ENCODE measurements around the gene CORO1C. TPM values are rescaled to one million over a fixed set of nuclear protein-coding genes. Genes with fewer than 3 reads are reported as not detected.
A peak's percentile ranks its signal among the peaks of the same experiment; 100 is the strongest.

CORO1C gene
- total and polyA plus RNA-seq, 9 of the 15 experiments (the other 6 are each of a cell fraction or from before 2014, with no cell fraction given) = 55.2 to 280 (median 150) TPM

DNA sequence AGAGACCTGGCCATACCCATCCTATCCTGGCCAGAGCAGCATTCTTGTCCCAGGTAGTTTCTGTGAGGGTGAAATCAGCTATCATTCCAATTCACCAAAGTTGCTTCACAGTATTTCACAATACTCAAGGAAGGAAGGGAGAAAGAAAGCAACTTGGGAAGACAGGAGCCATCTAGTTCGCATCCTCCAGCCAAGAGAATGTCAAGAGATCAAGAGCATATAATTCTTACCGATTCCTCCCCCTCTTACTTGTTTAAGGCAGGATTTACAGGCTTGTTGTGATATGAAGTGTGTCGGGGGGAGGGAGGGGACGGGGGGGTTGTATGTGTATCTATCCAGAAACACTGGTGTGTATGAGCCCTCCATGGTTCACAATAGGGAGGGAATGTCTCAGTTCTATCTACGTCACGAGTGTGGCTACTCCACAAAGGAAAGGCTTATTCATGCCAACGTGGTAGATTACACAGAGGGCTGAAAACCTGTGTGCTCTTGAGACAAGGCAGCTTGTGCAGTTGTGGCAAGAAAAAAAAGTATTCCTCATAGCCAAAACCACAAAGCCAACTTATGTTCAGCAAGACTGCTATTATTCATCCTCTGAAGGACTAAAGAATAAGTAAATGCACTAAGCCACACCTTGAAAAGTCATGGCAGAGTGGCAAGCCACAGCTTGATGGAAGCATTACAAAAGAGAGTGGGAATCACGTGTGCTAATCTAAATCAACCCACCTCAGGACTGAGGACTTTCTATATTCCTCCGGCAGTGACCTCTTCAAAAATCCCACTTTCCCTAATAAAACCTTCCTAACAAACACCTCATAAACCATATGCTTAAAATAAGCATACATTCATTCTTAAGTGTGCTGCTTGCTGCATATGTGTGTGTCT, 35.0 kb downstream of the CORO1C start (continued):
- TF ChIP-seq HNRNPLL (IDR thresholded peaks at IDR 0.05; ENCODE audit: low read depth, low read length, poor library complexity, severe bottlenecking) (no peak), PURB (CRISPR knock-in tag; IDR thresholded peaks at IDR 0.05; ENCODE audit: low read depth) (no peak), ZNF586 (CRISPR knock-in tag; conservative IDR thresholded peaks at IDR 0.05) (no peak), CBFA2T3 (IDR thresholded peaks at IDR 0.05) (peak; percentile 44; the same call in 1 of the 2 replicates), ZNF253 (CRISPR knock-in tag; conservative IDR thresholded peaks at IDR 0.05) (no peak), BRCA1 (IDR thresholded peaks at IDR 0.05) (no peak), BRCA1 (CRISPR knock-in tag; IDR thresholded peaks at IDR 0.05) (no peak), CCAR2 (IDR thresholded peaks at IDR 0.05; ENCODE audit: low read depth, low read length) (no peak), ZFP36 (IDR thresholded peaks at IDR 0.05; ENCODE audit: low read depth, low read length, partially characterized antibody) (no peak), PHF8 (IDR thresholded peaks at IDR 0.05; ENCODE audit: borderline replicate concordance, low read length) (no peak), ZNF695 (CRISPR knock-in tag; IDR thresholded peaks at IDR 0.05) (no peak), ZNF445 (CRISPR knock-in tag; IDR thresholded peaks at IDR 0.05; ENCODE audit: low read depth) (no peak), FOSL1 (tag; conservative IDR thresholded peaks at IDR 0.05) (no peak), MTF1 (CRISPR knock-in tag; IDR thresholded peaks at IDR 0.05; ENCODE audit: borderline replicate concordance) (no peak), KLF16 (IDR thresholded peaks at IDR 0.05) (no peak), HNRNPUL1 (IDR thresholded peaks at IDR 0.05; ENCODE audit: low read length) (no peak), TAF1 (IDR thresholded peaks at IDR 0.05; ENCODE audit: control insufficient read depth, extremely low read depth, insufficient read depth, low read length, severe bottlenecking) (no peak), CAMTA2 (CRISPR knock-in tag; conservative IDR thresholded peaks at IDR 0.05) (no peak), DMBX1 (CRISPR knock-in tag; IDR thresholded peaks at IDR 0.05; ENCODE audit: borderline replicate concordance) (no peak), AFF1 (IDR thresholded peaks at IDR 0.05; ENCODE audit: low read depth in 1 of 2, partially characterized antibody in 2 of 2) (no peak)
- TF ChIP-seq, protein P1, sequence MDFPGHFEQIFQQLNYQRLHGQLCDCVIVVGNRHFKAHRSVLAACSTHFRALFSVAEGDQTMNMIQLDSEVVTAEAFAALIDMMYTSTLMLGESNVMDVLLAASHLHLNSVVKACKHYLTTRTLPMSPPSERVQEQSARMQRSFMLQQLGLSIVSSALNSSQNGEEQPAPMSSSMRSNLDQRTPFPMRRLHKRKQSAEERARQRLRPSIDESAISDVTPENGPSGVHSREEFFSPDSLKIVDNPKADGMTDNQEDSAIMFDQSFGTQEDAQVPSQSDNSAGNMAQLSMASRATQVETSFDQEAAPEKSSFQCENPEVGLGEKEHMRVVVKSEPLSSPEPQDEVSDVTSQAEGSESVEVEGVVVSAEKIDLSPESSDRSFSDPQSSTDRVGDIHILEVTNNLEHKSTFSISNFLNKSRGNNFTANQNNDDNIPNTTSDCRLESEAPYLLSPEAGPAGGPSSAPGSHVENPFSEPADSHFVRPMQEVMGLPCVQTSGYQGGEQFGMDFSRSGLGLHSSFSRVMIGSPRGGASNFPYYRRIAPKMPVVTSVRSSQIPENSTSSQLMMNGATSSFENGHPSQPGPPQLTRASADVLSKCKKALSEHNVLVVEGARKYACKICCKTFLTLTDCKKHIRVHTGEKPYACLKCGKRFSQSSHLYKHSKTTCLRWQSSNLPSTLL (IDR thresholded peaks at IDR 0.05) = no peak
- TF ChIP-seq, protein P2, sequence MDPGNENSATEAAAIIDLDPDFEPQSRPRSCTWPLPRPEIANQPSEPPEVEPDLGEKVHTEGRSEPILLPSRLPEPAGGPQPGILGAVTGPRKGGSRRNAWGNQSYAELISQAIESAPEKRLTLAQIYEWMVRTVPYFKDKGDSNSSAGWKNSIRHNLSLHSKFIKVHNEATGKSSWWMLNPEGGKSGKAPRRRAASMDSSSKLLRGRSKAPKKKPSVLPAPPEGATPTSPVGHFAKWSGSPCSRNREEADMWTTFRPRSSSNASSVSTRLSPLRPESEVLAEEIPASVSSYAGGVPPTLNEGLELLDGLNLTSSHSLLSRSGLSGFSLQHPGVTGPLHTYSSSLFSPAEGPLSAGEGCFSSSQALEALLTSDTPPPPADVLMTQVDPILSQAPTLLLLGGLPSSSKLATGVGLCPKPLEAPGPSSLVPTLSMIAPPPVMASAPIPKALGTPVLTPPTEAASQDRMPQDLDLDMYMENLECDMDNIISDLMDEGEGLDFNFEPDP (CRISPR knock-in tag; IDR thresholded peaks at IDR 0.05) = no peak
